Measurements from ENCODE around the gene UTF1.
"Not testable (repeated sequence)": the region's sequence is repeated elsewhere in the genome, so short reads cannot be mapped to it uniquely, and the experiment has no call there.

- not testable (repeated sequence) for TF ChIP-seq POLR2A, CTCF (IDR thresholded peaks at IDR 0.05)
Observed at GRCh38 chr10:133265052-133265451, 35.0 kb downstream of the UTF1 start.
